Transverse colon (tissue), 4 donors: ENCODE results near the gene ARVCF. TPM values are rescaled to one million over a fixed set of nuclear protein-coding genes. Genes with fewer than 3 reads are reported as not detected.

Source experiments
- DNase-seq: peaks from one replicate; pipeline ENCODE4 v3.0.0-alpha.2; 2019
- H3K27ac ChIP-seq, 4 donors: fragments of 200-600 bp; sonication (generic); 2 replicates each; pipeline ENCODE4 v1.5.1; 2016 to 2018; ENCODE audit warnings: inconsistent platforms in 4 of 4
- H3K27me3 ChIP-seq: fragments of 200-600 bp; sonication (generic); 2 replicates; pipeline ENCODE4 v1.5.1; 2017; ENCODE audit warnings: inconsistent platforms
- H3K36me3 ChIP-seq, 4 donors: fragments of 200-600 bp; sonication (generic); 2 replicates each; pipeline ENCODE4 v1.5.1; 2017 to 2019; ENCODE audit warnings: inconsistent platforms in 4 of 4
- H3K4me1 ChIP-seq, 4 donors: fragments of 200-600 bp; sonication (generic); 2 replicates each; pipeline ENCODE4 v1.5.1; 2017 to 2020; ENCODE audit warnings: inconsistent platforms in 4 of 4
- H3K4me3 ChIP-seq, 4 donors: fragments of 200-600 bp; sonication (generic); 1 replicate in 1 of 4; 2 replicates in 3 of 4; pipeline versions ENCODE4 v1.5.1 to v1.6.1; 2017 to 2019; ENCODE audit warnings: inconsistent platforms in 4 of 4
- H3K9me3 ChIP-seq, 2 donors: fragments of 200-600 bp; sonication (generic); 2 replicates each; pipeline ENCODE4 v1.5.1; 2017 to 2019; ENCODE audit warnings: inconsistent platforms in 2 of 2
- CTCF ChIP-seq, 5 experiments: fragments of 200-600 bp in 3 of 5; fragments of 450-650 bp in 2 of 5; sonication (generic) in 3 of 5; IDR thresholded peaks; 1 replicate in 2 of 5; 2 replicates in 3 of 5; pipeline ENCODE4 v1.5.1; 2016 to 2017; ENCODE audit warnings: antibody characterized with exemption in 5 of 5, inconsistent platforms in 3 of 5, mild to moderate bottlenecking in 2 of 5, moderate library complexity in 1 of 5
- EP300 ChIP-seq: sonication (generic); formaldehyde crosslinking; IDR thresholded peaks from one replicate; pipeline ENCODE4 v1.6.1; 2017; ENCODE audit warnings: antibody characterized with exemption, low read depth
- POLR2A ChIP-seq: fragments of 450-650 bp; IDR thresholded peaks from one replicate; pipeline ENCODE4 v1.6.1; 2016; ENCODE audit warnings: antibody characterized with exemption, mild to moderate bottlenecking, moderate library complexity
- POLR2AphosphoS5 ChIP-seq, 3 donors: sonication (generic); formaldehyde crosslinking; IDR thresholded peaks; one replicate each; pipeline ENCODE4 v1.6.1; 2016; ENCODE audit warnings: antibody characterized with exemption in 3 of 3
- whole genome bisulfite sequencing, 2 donors: methylation state at CpG; one replicate each; pipeline ENCODE4 v1.1.5; 2018; ENCODE audit warnings: low coverage in 1 of 2; 5-methylcytosine and 5-hydroxymethylcytosine counted together
- in situ Hi-C, 4 donors: fragments of 200-750 bp; cut with MboI; loops; one replicate each; pipeline versions ENCODE4 v1.15.0 to v1.15.1; 2017; ENCODE audit warnings: low sequenced_read_pairs in 3 of 4, low pct_ligation_motif_present in 1 of 4, low pct_unique_long_range_greater_than_20kb in 1 of 4
- intact Hi-C: fragments of 100-400 bp; cut with DNase I; formaldehyde crosslinking; loops from one replicate; pipeline ENCODE4 v1.15.1; 2023; ENCODE audit warnings: low total_unique reads
- total RNA-seq, 4 donors: library from RNA; depleted of rRNA; stranded (reverse); fragments of >200 nt; gene quantifications; one replicate each; pipeline ENCODE4 v1.1.0, GENCODE V29; 2016

ARVCF gene
- total RNA-seq, 4 donors from 2014 or later: 15.3 to 81.6 (median 19.3) TPM

- Histone ChIP-seq H3K27me3 (no peaks in the 10 kb centered on the region), H3K27ac (no peak overlapping the region), H3K4me1 (no peaks in the 10 kb centered on the region), H3K4me3 (no peak overlapping the region), H3K36me3 (peaks cover 0 to 10% (median 0%) of the 10 kb centered on the region in 4 donors), H3K9me3 (no peaks in the 10 kb centered on the region)
- intact Hi-C loops (no loop called here), in situ Hi-C loops (no loop called here)
- 92% methylated on average over 16 of the region's 16 CpGs; no CpG with 5 or more reads in 1 of the 2 donors for WGBS, 2 donors
- TF ChIP-seq CTCF (IDR thresholded peaks at IDR 0.05): no peak
- TF ChIP-seq POLR2A: no peak
- TF ChIP-seq POLR2AphosphoS5 (IDR thresholded peaks at IDR 0.05): no peak
- TF ChIP-seq EP300: no peak
- DNase-seq: no peak
Measured at GRCh38 chr22:20056696-20057386, 40.2 kb upstream of the ARVCF start.

- intact Hi-C loops: no loop called here
- Histone ChIP-seq H3K27ac (no peak overlapping the region), H3K4me1 (no peaks in the 10 kb centered on the region), H3K36me3 (peaks cover 0 to 6% (median 0%) of the 10 kb centered on the region in 4 donors), H3K4me3 (no peak overlapping the region), H3K9me3 (no peaks in the 10 kb centered on the region), H3K27me3 (no peaks in the 10 kb centered on the region)
- DNase-seq: no peak
- in situ Hi-C loops: no loop called here
- 91% methylated on average over 10 of the region's 10 CpGs; no CpG with 5 or more reads in 1 of the 2 donors for WGBS, 2 donors
- TF ChIP-seq POLR2AphosphoS5 (IDR thresholded peaks at IDR 0.05) (no peak), POLR2A (no peak), CTCF (IDR thresholded peaks at IDR 0.05) (no peak), EP300 (no peak)
Measured at GRCh38 chr22:20056161-20056560, 39.5 kb upstream of the ARVCF start.

GRCh38 chr22:20055654-20056053 is 39.0 kb upstream of the ARVCF start:
- in situ Hi-C loops (no loop called here), intact Hi-C loops (no loop called here)
- Histone ChIP-seq H3K36me3 (peaks cover 0 to 6% (median 0%) of the 10 kb centered on the region in 4 donors), H3K4me3 (no peak overlapping the region), H3K27ac (no peak overlapping the region), H3K27me3 (no peaks in the 10 kb centered on the region), H3K9me3 (no peaks in the 10 kb centered on the region), H3K4me1 (no peaks in the 10 kb centered on the region)
- no peak for DNase-seq
- TF ChIP-seq CTCF (IDR thresholded peaks at IDR 0.05): no peak
- no peak for TF ChIP-seq POLR2AphosphoS5 (IDR thresholded peaks at IDR 0.05)
- no peak for TF ChIP-seq POLR2A
- TF ChIP-seq EP300: no peak
- 91% methylated on average over 15 of the region's 15 CpGs; no CpG with 5 or more reads in 1 of the 2 donors for WGBS, 2 donors

- Histone ChIP-seq H3K27me3 (no peaks in the 10 kb centered on the region), H3K4me3 (no peak overlapping the region), H3K36me3 (peaks cover 0 to 6% (median 0%) of the 10 kb centered on the region in 4 donors), H3K4me1 (no peaks in the 10 kb centered on the region), H3K9me3 (no peaks in the 10 kb centered on the region), H3K27ac (no peak overlapping the region)
- WGBS, 2 donors: 92 to 93% methylated on average over 2 of the region's 2 CpGs
- in situ Hi-C loops (no loop called here), intact Hi-C loops (no loop called here)
- TF ChIP-seq POLR2AphosphoS5 (IDR thresholded peaks at IDR 0.05): no peak
- no peak for TF ChIP-seq POLR2A
- TF ChIP-seq CTCF (IDR thresholded peaks at IDR 0.05): no peak
- no peak for TF ChIP-seq EP300
- no peak for DNase-seq
Measured at GRCh38 chr22:20055144-20055543, 38.5 kb upstream of the ARVCF start.
